ENCODE results near the gene FUCA2.

The FUCA2 gene

DNA sequence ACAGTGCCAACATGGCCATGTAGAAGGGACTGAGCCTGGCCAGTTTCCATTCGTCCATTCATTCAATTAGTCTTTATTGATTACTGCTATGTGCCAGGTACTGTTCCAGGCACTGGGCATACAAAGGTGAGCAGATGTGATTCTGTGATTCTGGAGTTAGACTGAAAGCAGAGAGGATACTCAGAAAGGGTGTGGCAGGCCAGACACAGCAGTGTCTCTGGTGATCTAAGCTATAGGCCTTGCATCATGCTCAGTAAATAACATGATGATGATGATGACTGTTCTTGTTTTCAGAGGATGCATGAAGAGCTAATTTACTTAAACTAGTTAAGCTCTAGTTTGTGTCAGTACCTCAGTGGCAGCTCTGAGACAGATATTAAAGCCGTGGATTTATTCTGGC lies 31.4 kb upstream of the FUCA2 start:
- ATAC-seq (peak; percentile 53), DNase-seq (no peak)
- Mint-ChIP-seq H3K4me3 (no peak overlapping the region), H3K4me1 (peaks cover 26% of the 10 kb centered on the region), H3K27ac (no peak overlapping the region), H3K9me3 (no peaks in the 10 kb centered on the region), H3K27me3 (no peaks in the 10 kb centered on the region)

DNA sequence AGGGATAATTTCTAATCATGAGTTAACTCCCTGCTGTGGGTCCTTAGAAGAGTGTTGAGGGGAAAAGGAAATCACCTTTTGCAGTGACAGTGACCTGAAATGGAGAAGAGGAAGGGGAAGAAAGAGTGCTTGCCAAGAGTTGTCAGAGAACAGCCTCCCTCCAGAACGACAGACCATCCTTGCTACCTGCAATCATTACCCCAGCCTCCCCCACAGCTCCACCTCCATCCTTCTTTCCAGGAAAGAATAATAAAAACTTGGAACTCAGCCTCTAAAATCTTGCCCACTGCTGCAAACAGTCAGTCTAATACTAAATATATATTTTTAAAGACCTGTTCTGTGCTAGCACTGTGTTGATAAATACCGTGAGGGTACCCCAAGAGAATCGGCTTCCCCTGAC lies 28.7 kb upstream of the FUCA2 start:
- DNase-seq (no peak), ATAC-seq (no peak)
- Mint-ChIP-seq H3K4me3 (no peak overlapping the region), H3K4me1 (peaks cover 22% of the 10 kb centered on the region), H3K27ac (no peak overlapping the region), H3K9me3 (no peaks in the 10 kb centered on the region), H3K27me3 (no peaks in the 10 kb centered on the region)

DNA sequence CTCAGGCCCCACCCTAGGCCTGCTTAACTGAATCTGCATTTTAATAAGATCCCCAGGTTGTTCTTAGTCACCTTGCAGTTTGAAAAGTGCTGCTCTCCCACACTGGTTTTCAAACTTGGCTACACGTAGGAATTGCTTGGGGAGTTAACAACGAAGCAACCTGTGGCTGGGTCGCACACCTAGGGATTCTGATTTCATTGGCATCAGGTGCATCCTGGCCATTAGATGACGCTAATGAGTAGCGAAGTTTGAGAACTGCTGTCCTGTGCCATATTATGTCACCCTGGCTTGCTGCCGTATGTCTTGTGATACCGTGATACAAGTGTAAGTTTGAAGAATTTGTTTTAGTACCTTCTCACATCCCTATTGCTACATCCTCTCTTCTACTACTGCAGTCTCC lies 28.2 kb upstream of the FUCA2 start:
- Mint-ChIP-seq H3K4me3 (no peak overlapping the region), H3K27me3 (no peaks in the 10 kb centered on the region), H3K4me1 (peaks cover 18% of the 10 kb centered on the region), H3K9me3 (no peaks in the 10 kb centered on the region), H3K27ac (no peak overlapping the region)
- DNase-seq = no peak
- no peak for ATAC-seq

DNA sequence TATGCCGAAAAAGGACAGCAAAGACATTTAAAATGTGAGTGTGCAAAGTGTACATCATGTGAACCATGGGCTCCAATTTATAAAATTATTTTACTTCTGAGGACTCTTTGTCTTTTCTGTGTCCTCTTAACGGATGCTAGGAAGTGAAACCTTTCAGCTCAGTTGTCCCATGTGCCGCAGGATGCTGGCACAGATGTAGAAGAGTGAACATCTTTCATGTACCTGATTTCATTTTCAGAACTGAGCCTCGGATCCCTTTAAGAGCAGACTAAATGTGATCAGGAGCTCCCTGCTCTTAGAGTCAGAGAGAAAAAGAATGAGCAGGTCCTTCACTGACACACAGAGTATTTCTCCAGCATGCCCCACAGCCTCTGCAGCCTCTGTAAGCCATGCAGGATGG lies 27.6 kb upstream of the FUCA2 start:
- no peak overlapping the region for H3K4me3 Mint-ChIP-seq
- H3K4me1 Mint-ChIP-seq = peaks cover 18% of the 10 kb centered on the region
- no peaks in the 10 kb centered on the region for H3K9me3 Mint-ChIP-seq
- no peak overlapping the region for H3K27ac Mint-ChIP-seq
- no peak for DNase-seq
- H3K27me3 Mint-ChIP-seq = no peaks in the 10 kb centered on the region
- ATAC-seq = no peak

DNA sequence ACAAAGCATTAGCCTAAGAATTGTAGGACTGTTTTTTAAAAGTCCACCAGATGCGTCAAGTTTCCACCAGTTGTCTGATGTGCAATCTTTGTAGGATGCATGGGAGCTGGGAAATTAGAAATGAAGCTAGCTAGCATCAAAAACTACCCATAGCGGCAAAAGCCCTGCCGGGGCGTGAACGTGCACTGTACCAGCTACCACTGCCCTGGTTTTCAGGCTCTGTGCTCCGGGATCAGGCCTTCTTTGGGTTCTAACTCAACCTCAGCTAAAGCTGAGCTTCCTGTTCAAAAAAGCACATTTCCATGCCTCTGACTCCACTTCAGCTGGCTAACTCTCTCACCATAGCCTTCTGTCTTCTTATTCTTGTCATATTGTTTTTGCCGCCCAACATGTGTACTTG lies 26.9 kb upstream of the FUCA2 start:
- no peak overlapping the region for H3K27ac Mint-ChIP-seq
- peak overlapping the region; percentile 72 to 76 for H3K4me3 Mint-ChIP-seq
- ATAC-seq (no peak), DNase-seq (no peak)
- peaks cover 18% of the 10 kb centered on the region for H3K4me1 Mint-ChIP-seq
- no peaks in the 10 kb centered on the region for H3K27me3 Mint-ChIP-seq
- H3K9me3 Mint-ChIP-seq = no peaks in the 10 kb centered on the region

DNA sequence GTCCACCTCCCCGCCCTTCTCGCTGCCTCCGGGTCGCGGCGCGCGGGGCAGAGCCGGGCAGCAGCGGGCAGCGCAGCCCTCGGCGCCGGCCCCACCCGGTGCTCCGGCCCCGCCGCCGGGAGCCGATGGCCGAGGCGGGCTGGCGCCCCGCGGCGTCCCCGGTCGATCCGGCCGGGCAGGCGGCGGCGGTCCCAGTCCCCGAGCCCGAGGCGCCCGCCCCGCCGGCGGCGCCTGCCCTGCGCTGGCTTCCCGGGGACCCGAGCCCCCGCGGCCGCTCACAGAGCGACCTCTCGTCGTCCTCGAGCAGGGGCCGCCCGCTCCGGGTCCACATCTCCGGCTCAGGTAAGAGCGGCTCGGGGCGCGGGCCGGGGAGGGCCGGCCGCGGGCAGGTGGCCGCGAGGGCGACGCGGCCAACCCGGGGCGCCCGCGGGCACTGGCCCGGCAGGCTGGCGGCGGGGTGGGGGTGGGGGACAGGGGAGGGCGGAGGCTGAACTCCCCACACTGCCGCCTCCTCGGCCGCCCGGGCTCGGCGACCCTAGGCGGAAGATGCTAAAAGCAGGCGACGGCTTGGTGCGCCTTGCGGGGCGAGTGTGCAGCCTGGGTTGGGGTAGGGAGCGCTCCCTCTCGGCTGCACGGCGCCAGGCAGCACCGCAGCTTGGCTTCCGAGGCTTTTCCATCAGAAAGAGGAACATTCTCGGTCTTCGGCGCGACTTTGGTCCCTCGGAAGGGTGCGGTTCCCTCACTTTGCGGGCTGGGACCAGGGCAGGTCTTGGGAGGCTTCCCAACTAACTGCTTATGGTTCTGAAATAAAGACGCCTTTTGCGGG lies 25.6 kb upstream of the FUCA2 start:
- DNase-seq (peak; percentile 59 to 73), ATAC-seq (peak; percentile 87)
- Mint-ChIP-seq H3K27me3 (no peaks in the 10 kb centered on the region), H3K4me3 (peak overlapping the region; percentile 72 to 76), H3K4me1 (peaks cover 18% of the 10 kb centered on the region), H3K27ac (no peak overlapping the region), H3K9me3 (no peaks in the 10 kb centered on the region)

DNA sequence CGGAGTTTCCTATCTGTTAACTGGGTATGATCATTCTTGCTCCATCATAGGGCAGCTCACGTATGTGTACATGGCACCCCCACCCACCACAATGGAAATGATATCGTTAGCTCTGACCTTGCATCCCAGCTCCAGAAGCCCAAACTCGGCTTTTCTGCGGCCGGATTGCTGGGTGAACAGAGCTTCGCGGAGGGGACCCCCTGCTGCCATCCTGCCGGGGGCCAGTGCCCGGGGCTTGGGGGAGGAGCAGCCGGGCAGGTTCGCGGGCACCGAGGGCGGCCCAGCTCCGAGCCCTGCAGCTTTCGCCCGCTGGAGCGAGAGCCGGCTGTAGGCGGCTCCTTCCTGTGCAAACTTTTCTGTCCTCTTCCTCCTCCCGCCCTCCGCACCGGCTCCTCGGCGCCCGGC lies 24.9 kb upstream of the FUCA2 start:
- no peaks in the 10 kb centered on the region for H3K9me3 Mint-ChIP-seq
- no peak overlapping the region for H3K27ac Mint-ChIP-seq
- ATAC-seq = peak; percentile 78
- peaks cover 18% of the 10 kb centered on the region for H3K4me1 Mint-ChIP-seq
- peak; percentile 56 to 60 for DNase-seq
- H3K4me3 Mint-ChIP-seq = peak overlapping the region; percentile 54 to 67
- H3K27me3 Mint-ChIP-seq = no peaks in the 10 kb centered on the region

DNA sequence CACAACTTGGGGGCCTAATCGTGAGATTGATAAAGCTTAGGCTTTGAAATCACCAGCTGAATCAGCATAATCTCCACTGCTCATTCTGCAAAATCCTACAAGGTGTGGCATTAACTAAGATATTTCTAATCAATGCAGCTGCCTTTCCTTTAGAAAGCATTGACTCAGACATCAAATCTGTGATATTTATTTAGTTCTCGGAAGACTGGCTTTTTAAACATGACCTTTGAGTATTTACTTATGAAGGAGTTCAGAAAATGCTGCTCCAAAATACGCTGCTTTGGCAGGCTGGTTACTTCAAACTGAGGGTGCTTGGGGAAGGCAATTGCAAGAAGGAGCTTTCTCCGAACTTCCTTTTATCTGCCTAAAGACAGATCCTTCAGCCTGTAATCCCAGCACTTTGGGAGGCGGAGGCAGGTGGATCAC lies 23.7 kb upstream of the FUCA2 start:
- peaks cover 16% of the 10 kb centered on the region for H3K4me1 Mint-ChIP-seq
- H3K4me3 Mint-ChIP-seq = no peak overlapping the region
- DNase-seq = no peak
- ATAC-seq = no peak
- H3K27ac Mint-ChIP-seq = no peak overlapping the region
- H3K9me3 Mint-ChIP-seq = no peaks in the 10 kb centered on the region
- no peaks in the 10 kb centered on the region for H3K27me3 Mint-ChIP-seq

DNA sequence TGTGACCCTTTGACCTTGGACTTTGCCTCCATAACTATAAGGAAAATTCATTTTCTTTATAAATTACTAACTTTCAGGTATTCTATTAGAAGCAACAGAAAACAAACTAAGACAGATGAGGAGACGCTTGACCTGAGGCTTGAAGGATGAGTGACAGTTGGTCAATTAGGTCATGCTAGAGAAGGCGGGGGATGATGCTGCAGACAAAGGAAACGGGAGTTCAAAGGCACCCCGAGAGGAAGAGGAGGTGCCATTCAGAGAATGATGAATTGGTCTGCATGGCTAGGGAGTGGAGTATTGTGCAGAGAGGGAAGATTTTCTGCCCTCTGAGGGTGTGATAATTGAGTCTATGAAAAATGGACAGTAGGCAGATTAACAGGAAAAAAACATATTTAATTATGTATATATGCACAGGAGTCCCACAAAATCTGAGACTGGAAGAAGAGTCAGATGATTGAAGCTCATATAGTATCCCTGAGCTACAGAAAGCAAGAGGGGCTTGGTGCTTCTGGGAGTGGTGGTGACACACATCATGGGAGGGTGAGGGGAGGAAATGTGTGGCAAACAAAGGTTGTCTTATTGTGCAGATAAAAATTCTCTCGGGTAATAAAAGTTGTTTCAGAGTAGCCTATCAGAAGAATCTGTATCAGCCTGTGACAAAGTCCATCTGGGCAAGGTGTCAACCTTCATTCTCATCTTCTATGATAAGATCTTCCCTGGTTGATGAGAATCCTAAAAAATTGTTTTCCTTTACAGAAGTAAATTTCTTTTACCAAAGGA lies 20.4 kb upstream of the FUCA2 start:
- H3K9me3 Mint-ChIP-seq = no peaks in the 10 kb centered on the region
- no peaks in the 10 kb centered on the region for H3K27me3 Mint-ChIP-seq
- no peak for DNase-seq
- no peak overlapping the region for H3K27ac Mint-ChIP-seq
- peaks cover 11% of the 10 kb centered on the region for H3K4me1 Mint-ChIP-seq
- H3K4me3 Mint-ChIP-seq = no peak overlapping the region
- ATAC-seq = no peak

DNA sequence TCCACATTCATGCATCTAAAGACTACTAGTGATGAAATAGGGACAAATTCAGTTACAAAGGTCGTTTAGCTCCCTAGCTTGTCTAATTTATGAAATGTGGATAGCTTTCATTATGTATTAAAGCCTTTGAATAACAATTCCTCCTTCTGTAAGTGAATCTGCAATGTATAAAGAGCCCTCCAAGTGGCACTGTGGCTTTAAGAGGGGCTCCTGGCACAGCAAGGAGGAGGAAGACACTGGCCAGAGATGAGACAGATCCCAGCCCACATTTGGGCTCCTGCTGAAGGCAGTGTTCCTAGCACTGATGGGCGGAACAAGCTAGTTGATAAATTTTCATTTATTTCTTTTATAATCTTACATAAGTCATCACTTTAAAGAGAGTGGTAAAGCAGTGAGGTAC lies 17.6 kb upstream of the FUCA2 start:
- Mint-ChIP-seq H3K27ac (no peak overlapping the region), H3K27me3 (no peaks in the 10 kb centered on the region), H3K9me3 (peaks cover under 1% of the 10 kb centered on the region in 2 donors), H3K4me3 (no peak overlapping the region), H3K4me1 (peaks cover 11% of the 10 kb centered on the region)
- no peak for ATAC-seq
- no peak for DNase-seq

DNA sequence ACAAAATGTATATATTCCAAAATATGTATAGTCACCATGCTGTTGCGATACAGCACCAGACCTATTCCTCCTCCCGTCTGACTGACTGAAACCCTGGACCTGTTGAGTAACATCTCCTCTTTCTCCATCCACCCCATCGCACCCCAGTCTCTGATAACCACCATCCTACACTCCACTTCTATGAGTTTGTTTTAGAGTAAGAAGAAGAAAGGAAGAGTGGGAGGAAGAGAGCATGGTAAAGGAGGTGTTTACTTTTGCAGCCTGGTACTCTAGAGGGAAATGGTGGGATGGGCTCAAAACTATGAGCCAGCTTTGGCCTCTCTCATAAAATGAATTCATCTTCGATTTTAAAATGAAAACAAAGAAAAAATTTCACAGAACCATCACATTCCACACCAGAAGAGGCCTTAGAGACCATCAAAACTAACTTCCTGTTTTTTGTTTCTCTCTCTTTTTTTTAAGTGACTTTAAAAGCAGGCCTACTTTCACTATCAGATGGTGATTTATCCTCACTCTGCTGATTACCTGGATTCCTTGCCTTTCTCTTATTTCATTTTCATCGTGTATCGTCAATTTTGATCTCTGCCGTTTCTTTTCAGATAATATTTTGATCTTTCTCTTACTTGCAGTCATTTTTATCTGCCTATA lies 16.8 kb upstream of the FUCA2 start:
- no peak for ATAC-seq
- peak overlapping the region; percentile 27 to 77 for H3K27ac Mint-ChIP-seq
- H3K27me3 Mint-ChIP-seq = no peaks in the 10 kb centered on the region
- H3K4me1 Mint-ChIP-seq = peaks cover 11% of the 10 kb centered on the region
- H3K9me3 Mint-ChIP-seq = peaks cover 5 to 7% of the 10 kb centered on the region in 2 donors
- no peak for DNase-seq
- H3K4me3 Mint-ChIP-seq = peak overlapping the region in 1 of 2 donors; percentile 31

DNA sequence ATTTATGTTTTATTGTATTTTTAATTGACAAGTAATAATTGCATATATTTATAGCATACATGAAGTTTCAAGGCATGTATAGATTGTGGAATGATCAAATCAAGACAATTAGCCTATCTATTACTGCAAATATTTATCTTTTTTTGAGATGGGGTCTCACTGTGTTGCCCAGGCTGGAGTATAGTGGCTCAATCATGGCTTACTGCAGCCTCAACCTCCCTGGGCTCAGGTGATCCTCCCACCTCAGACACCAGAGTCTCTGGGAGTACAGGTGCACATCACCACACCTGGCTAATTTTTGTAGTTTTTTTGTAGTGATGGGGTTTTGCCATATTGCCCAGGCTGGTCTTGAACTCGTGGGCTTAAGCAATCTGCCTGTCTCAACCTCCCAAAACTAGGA lies 16.2 kb upstream of the FUCA2 start:
- Mint-ChIP-seq H3K4me1 (peaks cover 11% of the 10 kb centered on the region), H3K27me3 (no peaks in the 10 kb centered on the region), H3K27ac (no peak overlapping the region), H3K9me3 (peaks cover 5 to 7% of the 10 kb centered on the region in 2 donors), H3K4me3 (no peak overlapping the region)
- ATAC-seq (no peak), DNase-seq (no peak)

DNA sequence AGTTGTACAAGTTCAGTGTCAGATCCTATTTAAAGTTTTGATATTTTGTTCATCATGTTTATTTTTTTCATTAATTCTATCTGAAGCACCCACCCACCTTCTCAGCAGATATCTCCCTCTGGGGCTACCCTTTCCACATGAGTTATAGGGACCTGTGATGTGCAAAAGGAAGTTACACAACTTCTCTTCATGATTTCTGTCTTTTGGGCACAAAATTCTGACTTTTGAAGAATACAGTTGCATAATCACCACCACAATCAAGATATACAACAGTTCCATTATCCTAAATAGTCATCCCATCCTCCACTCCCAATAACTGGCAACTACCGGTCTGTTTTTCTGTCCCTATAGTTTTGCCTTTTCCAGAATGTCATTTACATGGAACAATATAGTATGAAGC lies 13.8 kb upstream of the FUCA2 start:
- H3K4me3 Mint-ChIP-seq = no peak overlapping the region
- no peak overlapping the region for H3K27ac Mint-ChIP-seq
- DNase-seq = no peak
- no peaks in the 10 kb centered on the region for H3K27me3 Mint-ChIP-seq
- no peak for ATAC-seq
- peaks cover 11% of the 10 kb centered on the region for H3K4me1 Mint-ChIP-seq
- peaks cover 5 to 7% of the 10 kb centered on the region in 2 donors for H3K9me3 Mint-ChIP-seq

DNA sequence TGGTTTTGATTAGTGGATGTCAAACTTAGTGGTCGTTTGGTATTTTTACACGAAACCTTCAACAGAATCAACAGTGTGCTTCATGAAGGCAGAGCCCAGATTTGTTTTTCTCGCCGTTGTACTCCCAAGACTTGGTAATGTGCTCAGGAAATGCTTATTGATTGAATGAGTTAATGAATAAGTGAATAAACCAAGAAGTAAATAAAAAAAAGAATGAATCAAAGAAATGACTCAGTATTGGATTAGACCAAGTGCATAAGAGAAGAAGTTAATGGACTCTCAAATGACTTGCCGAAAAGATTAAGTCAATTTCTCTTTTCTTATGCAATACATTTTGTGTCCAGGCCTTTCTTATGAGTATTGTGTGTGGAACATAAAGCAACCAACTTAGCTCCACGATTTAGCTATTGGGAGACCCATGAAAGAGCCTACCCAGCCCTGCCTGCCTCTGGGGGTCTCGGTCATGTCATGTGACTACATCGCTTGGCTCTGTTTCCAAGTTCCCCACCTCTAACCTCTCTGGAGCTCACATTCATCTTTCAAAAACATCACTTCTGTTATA lies 10.6 kb upstream of the FUCA2 start:
- no peaks in the 10 kb centered on the region for H3K4me1 Mint-ChIP-seq
- no peaks in the 10 kb centered on the region for H3K27me3 Mint-ChIP-seq
- ATAC-seq (no peak), DNase-seq (no peak)
- H3K9me3 Mint-ChIP-seq = peaks cover 5 to 7% of the 10 kb centered on the region in 2 donors
- no peak overlapping the region for H3K4me3 Mint-ChIP-seq
- no peak overlapping the region for H3K27ac Mint-ChIP-seq

DNA sequence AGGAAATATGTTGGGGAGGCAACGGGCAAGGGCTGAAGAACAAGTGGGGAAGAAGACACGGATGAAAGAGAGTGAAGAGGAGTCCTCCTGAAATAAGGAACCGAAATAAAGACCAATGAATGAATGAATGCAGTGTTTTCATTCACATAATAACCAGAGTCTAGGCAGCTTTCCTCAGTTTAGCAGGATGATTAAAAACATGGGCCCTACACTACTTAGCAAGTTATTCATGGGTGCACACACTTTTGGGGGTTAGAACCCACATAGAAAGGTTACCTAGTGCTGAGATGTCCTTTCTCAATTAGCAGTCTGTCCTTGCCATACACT lies 5.9 kb upstream of the FUCA2 start:
- Mint-ChIP-seq H3K4me1 (peaks cover 15% of the 10 kb centered on the region), H3K4me3 (no peak overlapping the region), H3K27me3 (no peaks in the 10 kb centered on the region), H3K9me3 (no peaks in the 10 kb centered on the region), H3K27ac (no peak overlapping the region)
- DNase-seq (no peak), ATAC-seq (no peak)
